HEK293 (cell line): Measurements from ENCODE around the gene TRIM65.

Experiments used
- CTCF ChIA-PET: fragments of 350-600 bp; formaldehyde crosslinking; extraction: SDS; loops from one replicate; lab custom pipeline; 2021; ENCODE audit warnings: antibody characterized with exemption; lab: Yijun Ruan, JAX
- POLR2A ChIA-PET: fragments of 300-600 bp; formaldehyde crosslinking; extraction: SDS; loops from one replicate; lab custom pipeline; 2020; ENCODE audit warnings: antibody characterized with exemption, inconsistent platforms; lab: Yijun Ruan, JAX
- H3K27ac ChIP-seq: fragments of 200-500 bp; sonication (Bioruptor generic); 2 replicates; pipeline ENCODE4 v1.5.1; 2014; ENCODE audit warnings: low read depth, low read length, control low read depth, inconsistent platforms; ENCODE audit errors: extremely low read depth
- H3K36me3 ChIP-seq, 2 experiments: fragments of 200-500 bp in 1 of 2; sonication (Bioruptor generic) in 1 of 2; 1 replicate in 1 of 2; 2 replicates in 1 of 2; pipeline ENCODE4 v1.5.1; 2014 to 2017; ENCODE audit warnings: inconsistent platforms in 2 of 2, low read length in 2 of 2; ENCODE audit not compliant: control insufficient read depth in 2 of 2, insufficient read depth in 1 of 2
- H3K4me1 ChIP-seq: fragments of 200-500 bp; sonication (Bioruptor generic); 2 replicates; pipeline ENCODE4 v1.5.1; 2014; ENCODE audit warnings: mild to moderate bottlenecking, low read length, inconsistent platforms; ENCODE audit not compliant: control insufficient read depth, insufficient read depth
- H3K4me3 ChIP-seq: 2 replicates; pipeline ENCODE4 v1.5.1; 2011; ENCODE audit warnings: low read depth, mild to moderate bottlenecking, control low read depth, low read length, moderate library complexity
- H3K9me3 ChIP-seq: fragments of 200-500 bp; sonication (Bioruptor generic); 2 replicates; pipeline ENCODE4 v1.5.1; 2014; ENCODE audit warnings: low read depth, low read length, inconsistent platforms; ENCODE audit not compliant: control insufficient read depth, insufficient read depth
- KLF9 ChIP-seq: fragments of 450-650 bp; formaldehyde crosslinking; IDR thresholded peaks from 2 replicates; pipeline ENCODE4 v1.5.1; 2016; ENCODE audit warnings: missing biosample characterization, missing genetic modification characterization, low read depth
- MYNN ChIP-seq: fragments of 450-650 bp; formaldehyde crosslinking; IDR thresholded peaks from 2 replicates; pipeline ENCODE4 v1.5.1; 2016; ENCODE audit warnings: missing biosample characterization, missing genetic modification characterization, borderline replicate concordance
- SETDB1 ChIP-seq: IDR thresholded peaks from one replicate; pipeline ENCODE4 v1.6.1; 2017; ENCODE audit warnings: mild to moderate bottlenecking, low read length, moderate library complexity, mixed read lengths; ENCODE audit not compliant: insufficient read length
- YY1 ChIP-seq: fragments of 450-650 bp; formaldehyde crosslinking; IDR thresholded peaks from 2 replicates; pipeline ENCODE4 v1.5.1; 2018; ENCODE audit warnings: missing biosample characterization, missing genetic modification characterization
- ZBTB10 ChIP-seq: fragments of 450-650 bp; formaldehyde crosslinking; IDR thresholded peaks from 2 replicates; pipeline ENCODE4 v1.5.1; 2016; ENCODE audit warnings: missing biosample characterization, missing genetic modification characterization
- ZIC2 ChIP-seq: fragments of 450-650 bp; formaldehyde crosslinking; IDR thresholded peaks from 2 replicates; pipeline ENCODE4 v1.5.1; 2016; ENCODE audit warnings: missing biosample characterization, missing genetic modification characterization
- ZNF10 ChIP-seq: fragments of 450-650 bp; formaldehyde crosslinking; IDR thresholded peaks from 2 replicates; pipeline ENCODE4 v1.5.1; 2017; ENCODE audit warnings: missing biosample characterization, missing genetic modification characterization
- ZNF112 ChIP-seq: fragments of 450-650 bp; formaldehyde crosslinking; IDR thresholded peaks from 2 replicates; pipeline ENCODE4 v1.5.0; 2017; ENCODE audit warnings: missing biosample characterization, missing genetic modification characterization
- ZNF132 ChIP-seq: fragments of 450-650 bp; formaldehyde crosslinking; IDR thresholded peaks from 2 replicates; pipeline ENCODE4 v1.5.1; 2017; ENCODE audit warnings: missing biosample characterization, missing genetic modification characterization, borderline replicate concordance
- ZNF133 ChIP-seq: fragments of 450-650 bp; formaldehyde crosslinking; IDR thresholded peaks from 2 replicates; pipeline ENCODE4 v1.5.1; 2016; ENCODE audit warnings: missing biosample characterization, missing genetic modification characterization
- ZNF214 ChIP-seq: fragments of 450-650 bp; formaldehyde crosslinking; IDR thresholded peaks from 2 replicates; pipeline ENCODE4 v1.5.1; 2017; ENCODE audit warnings: missing biosample characterization, mild to moderate bottlenecking, missing genetic modification characterization, borderline replicate concordance
- ZNF26 ChIP-seq: fragments of 450-650 bp; formaldehyde crosslinking; IDR thresholded peaks from 2 replicates; pipeline ENCODE4 v1.5.1; 2016; ENCODE audit warnings: missing biosample characterization, missing genetic modification characterization
- ZNF292 ChIP-seq: fragments of 450-650 bp; formaldehyde crosslinking; IDR thresholded peaks from 2 replicates; pipeline ENCODE4 v1.5.1; 2016; ENCODE audit warnings: low read depth, missing biosample characterization, missing genetic modification characterization, borderline replicate concordance
- ZNF513 ChIP-seq: fragments of 450-650 bp; IDR thresholded peaks from 2 replicates; pipeline ENCODE4 v1.5.1; 2018; ENCODE audit warnings: missing biosample characterization, missing genetic modification characterization
- ZNF549 ChIP-seq: fragments of 450-650 bp; IDR thresholded peaks from 2 replicates; pipeline ENCODE4 v1.5.1; 2018; ENCODE audit warnings: missing biosample characterization, missing genetic modification characterization, mild to moderate bottlenecking, inconsistent platforms, moderate library complexity
- ZNF621 ChIP-seq: fragments of 450-650 bp; formaldehyde crosslinking; IDR thresholded peaks from 2 replicates; pipeline ENCODE4 v1.5.1; 2017; ENCODE audit warnings: missing biosample characterization, missing genetic modification characterization
- ZNF701 ChIP-seq: fragments of 450-650 bp; formaldehyde crosslinking; IDR thresholded peaks from 2 replicates; pipeline ENCODE4 v1.5.1; 2016; ENCODE audit warnings: missing biosample characterization, missing genetic modification characterization
- ZNF776 ChIP-seq: fragments of 450-650 bp; formaldehyde crosslinking; IDR thresholded peaks from 2 replicates; pipeline ENCODE4 v1.5.0; 2017; ENCODE audit warnings: missing biosample characterization, missing genetic modification characterization, borderline replicate concordance
- TF ChIP-seq, protein P1 (sequence below): fragments of 450-650 bp; formaldehyde crosslinking; IDR thresholded peaks from 2 replicates; pipeline ENCODE4 v1.5.1; 2016; ENCODE audit warnings: missing biosample characterization, missing genetic modification characterization
- TF ChIP-seq, protein P2 (sequence below): fragments of 450-650 bp; formaldehyde crosslinking; IDR thresholded peaks from 2 replicates; pipeline ENCODE4 v1.5.1; 2017; ENCODE audit warnings: missing biosample characterization, missing genetic modification characterization
- TF ChIP-seq, protein P3 (sequence below): fragments of 450-650 bp; formaldehyde crosslinking; IDR thresholded peaks from 2 replicates; pipeline ENCODE4 v1.5.1; 2016; ENCODE audit warnings: missing biosample characterization, missing genetic modification characterization

Gene TRIM65

GRCh38 chr17:75921596-75921995 lies 24.8 kb upstream of the TRIM65 start:
- CTCF ChIA-PET = interaction anchor here (1.3 kb wide), 1 partner anchor 16 kb away, joined by 5 read pairs; no protein-coding TSS in a partner anchor
- Histone ChIP-seq H3K36me3 (peaks cover 7 to 90% of the 10 kb centered on the region in 2 experiments; a peak in 2 of 3 replicates), H3K4me3 (no peak overlapping the region), H3K4me1 (no peaks in the 10 kb centered on the region), H3K9me3 (no peaks in the 10 kb centered on the region), H3K27ac (no peak overlapping the region)
- TF ChIP-seq ZNF776 (tag by site-specific recombination) = no peak
- no peak for TF ChIP-seq ZNF10 (tag by site-specific recombination)
- no peak for TF ChIP-seq MYNN
- TF ChIP-seq ZNF112 (tag by site-specific recombination) = no peak
- no peak for TF ChIP-seq ZIC2 (tag by site-specific recombination)
- no peak for TF ChIP-seq KLF9 (tag by site-specific recombination)
- TF ChIP-seq, protein P1, sequence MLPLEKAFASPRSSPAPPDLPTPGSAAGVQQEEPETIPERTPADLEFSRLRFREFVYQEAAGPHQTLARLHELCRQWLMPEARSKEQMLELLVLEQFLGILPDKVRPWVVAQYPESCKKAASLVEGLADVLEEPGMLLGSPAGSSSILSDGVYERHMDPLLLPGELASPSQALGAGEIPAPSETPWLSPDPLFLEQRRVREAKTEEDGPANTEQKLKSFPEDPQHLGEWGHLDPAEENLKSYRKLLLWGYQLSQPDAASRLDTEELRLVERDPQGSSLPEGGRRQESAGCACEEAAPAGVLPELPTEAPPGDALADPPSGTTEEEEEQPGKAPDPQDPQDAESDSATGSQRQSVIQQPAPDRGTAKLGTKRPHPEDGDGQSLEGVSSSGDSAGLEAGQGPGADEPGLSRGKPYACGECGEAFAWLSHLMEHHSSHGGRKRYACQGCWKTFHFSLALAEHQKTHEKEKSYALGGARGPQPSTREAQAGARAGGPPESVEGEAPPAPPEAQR (tag by site-specific recombination) = no peak
- no peak for TF ChIP-seq ZNF132 (tag by site-specific recombination)
- no peak for TF ChIP-seq ZNF549 (tag by site-specific recombination)
- TF ChIP-seq ZNF133 (tag by site-specific recombination) = no peak
- TF ChIP-seq ZNF621 = no peak
- no peak for TF ChIP-seq ZNF26 (tag by site-specific recombination)
- TF ChIP-seq ZNF513 (tag by site-specific recombination) = no peak
- no peak for TF ChIP-seq YY1
- TF ChIP-seq ZNF292 (tag by site-specific recombination) = no peak
- no peak for TF ChIP-seq SETDB1
- no peak for TF ChIP-seq ZBTB10 (tag by site-specific recombination)
- no peak for TF ChIP-seq ZNF214 (tag by site-specific recombination)
- POLR2A ChIA-PET = no interaction called here

- Histone ChIP-seq H3K9me3 (no peaks in the 10 kb centered on the region), H3K4me3 (no peak overlapping the region), H3K4me1 (no peaks in the 10 kb centered on the region), H3K36me3 (peaks cover 12 to 79% of the 10 kb centered on the region in 2 experiments; a peak in 2 of 3 replicates), H3K27ac (no peak overlapping the region)
- POLR2A ChIA-PET = interaction anchor here (0.8 kb wide), 1 partner anchor 9 kb away, joined by 3 read pairs; no protein-coding TSS in a partner anchor
- CTCF ChIA-PET = interaction anchor here (0.6 kb wide), 1 partner anchor 38 kb away, joined by 3 read pairs; no protein-coding TSS in a partner anchor
- TF ChIP-seq, protein P2, sequence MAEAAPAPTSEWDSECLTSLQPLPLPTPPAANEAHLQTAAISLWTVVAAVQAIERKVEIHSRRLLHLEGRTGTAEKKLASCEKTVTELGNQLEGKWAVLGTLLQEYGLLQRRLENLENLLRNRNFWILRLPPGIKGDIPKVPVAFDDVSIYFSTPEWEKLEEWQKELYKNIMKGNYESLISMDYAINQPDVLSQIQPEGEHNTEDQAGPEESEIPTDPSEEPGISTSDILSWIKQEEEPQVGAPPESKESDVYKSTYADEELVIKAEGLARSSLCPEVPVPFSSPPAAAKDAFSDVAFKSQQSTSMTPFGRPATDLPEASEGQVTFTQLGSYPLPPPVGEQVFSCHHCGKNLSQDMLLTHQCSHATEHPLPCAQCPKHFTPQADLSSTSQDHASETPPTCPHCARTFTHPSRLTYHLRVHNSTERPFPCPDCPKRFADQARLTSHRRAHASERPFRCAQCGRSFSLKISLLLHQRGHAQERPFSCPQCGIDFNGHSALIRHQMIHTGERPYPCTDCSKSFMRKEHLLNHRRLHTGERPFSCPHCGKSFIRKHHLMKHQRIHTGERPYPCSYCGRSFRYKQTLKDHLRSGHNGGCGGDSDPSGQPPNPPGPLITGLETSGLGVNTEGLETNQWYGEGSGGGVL (tag by site-specific recombination) = no peak
- TF ChIP-seq ZNF701 = no peak
- TF ChIP-seq, protein P3, sequence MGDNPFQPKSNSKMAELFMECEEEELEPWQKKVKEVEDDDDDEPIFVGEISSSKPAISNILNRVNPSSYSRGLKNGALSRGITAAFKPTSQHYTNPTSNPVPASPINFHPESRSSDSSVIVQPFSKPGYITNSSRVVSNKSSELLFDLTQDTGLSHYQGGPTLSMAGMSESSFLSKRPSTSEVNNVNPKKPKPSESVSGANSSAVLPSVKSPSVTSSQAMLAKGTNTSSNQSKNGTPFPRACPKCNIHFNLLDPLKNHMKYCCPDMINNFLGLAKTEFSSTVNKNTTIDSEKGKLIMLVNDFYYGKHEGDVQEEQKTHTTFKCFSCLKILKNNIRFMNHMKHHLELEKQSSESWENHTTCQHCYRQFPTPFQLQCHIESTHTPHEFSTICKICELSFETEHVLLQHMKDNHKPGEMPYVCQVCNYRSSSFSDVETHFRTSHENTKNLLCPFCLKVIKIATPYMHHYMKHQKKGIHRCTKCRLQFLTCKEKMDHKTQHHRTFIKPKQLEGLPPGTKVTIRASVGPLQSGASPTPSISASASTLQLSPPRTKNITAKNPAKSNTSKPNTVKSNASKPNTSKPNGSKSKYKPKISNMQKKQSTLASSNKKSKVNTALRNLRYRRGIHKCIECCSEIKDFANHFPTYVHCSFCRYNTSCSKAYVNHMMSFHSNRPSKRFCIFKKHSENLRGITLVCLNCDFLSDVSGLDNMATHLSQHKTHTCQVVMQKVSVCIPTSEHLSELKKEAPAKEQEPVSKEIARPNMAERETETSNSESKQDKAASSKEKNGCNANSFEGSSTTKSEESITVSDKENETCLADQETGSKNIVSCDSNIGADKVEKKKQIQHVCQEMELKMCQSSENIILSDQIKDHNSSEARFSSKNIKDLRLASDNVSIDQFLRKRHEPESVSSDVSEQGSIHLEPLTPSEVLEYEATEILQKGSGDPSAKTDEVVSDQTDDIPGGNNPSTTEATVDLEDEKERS (tag by site-specific recombination) = no peak
Measured at GRCh38 chr17:75920045-75920560, 23.4 kb upstream of the TRIM65 start.
